Subcutaneous adipose tissue (tissue), 4 donors: ENCODE measurements around the gene C19orf47. TPM values are rescaled to one million over a fixed set of nuclear protein-coding genes. Genes with fewer than 3 reads are reported as not detected.

Experiments
- total RNA-seq, 4 donors: library from RNA; depleted of rRNA; stranded (reverse); fragments of >200 nt; gene quantifications; one replicate each; pipeline ENCODE4 v1.1.0, GENCODE V29; 2016
- TF ChIP-seq, protein P1 (sequence below): fragments of 450-650 bp; IDR thresholded peaks from one replicate; pipeline ENCODE4 v1.5.1; 2016; ENCODE audit warnings: low read depth, mild to moderate bottlenecking, control low read depth, antibody characterized with exemption, moderate library complexity

The C19orf47 gene
- total RNA-seq, 4 donors from 2014 or later = 6.8 to 19.2 (median 10.2) TPM

GRCh38 chr19:40339018-40339728 lies 9.0 kb downstream of the C19orf47 start:
- TF ChIP-seq, protein P1, sequence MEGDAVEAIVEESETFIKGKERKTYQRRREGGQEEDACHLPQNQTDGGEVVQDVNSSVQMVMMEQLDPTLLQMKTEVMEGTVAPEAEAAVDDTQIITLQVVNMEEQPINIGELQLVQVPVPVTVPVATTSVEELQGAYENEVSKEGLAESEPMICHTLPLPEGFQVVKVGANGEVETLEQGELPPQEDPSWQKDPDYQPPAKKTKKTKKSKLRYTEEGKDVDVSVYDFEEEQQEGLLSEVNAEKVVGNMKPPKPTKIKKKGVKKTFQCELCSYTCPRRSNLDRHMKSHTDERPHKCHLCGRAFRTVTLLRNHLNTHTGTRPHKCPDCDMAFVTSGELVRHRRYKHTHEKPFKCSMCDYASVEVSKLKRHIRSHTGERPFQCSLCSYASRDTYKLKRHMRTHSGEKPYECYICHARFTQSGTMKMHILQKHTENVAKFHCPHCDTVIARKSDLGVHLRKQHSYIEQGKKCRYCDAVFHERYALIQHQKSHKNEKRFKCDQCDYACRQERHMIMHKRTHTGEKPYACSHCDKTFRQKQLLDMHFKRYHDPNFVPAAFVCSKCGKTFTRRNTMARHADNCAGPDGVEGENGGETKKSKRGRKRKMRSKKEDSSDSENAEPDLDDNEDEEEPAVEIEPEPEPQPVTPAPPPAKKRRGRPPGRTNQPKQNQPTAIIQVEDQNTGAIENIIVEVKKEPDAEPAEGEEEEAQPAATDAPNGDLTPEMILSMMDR = no peak

- TF ChIP-seq, protein P1 = no peak
Measured at GRCh38 chr19:40337594-40337993, 10.6 kb downstream of the C19orf47 start.

GRCh38 chr19:40337107-40337506 lies 11.1 kb downstream of the C19orf47 start:
- TF ChIP-seq, protein P1 = no peak

DNA sequence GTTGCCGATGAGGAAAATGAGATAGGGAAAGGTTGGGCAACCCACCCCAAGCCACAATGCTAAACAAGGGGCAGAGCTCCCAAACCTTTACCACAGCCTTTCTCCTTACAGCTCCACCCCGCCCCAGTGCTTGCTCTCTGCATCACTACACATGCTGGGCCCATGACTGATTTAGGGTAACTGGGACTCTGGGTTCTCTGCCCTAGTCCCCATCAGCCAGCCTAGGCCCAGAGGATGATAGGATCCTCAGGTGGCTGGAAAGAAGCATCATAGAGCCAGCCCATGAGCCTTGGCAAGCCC lies 11.6 kb downstream of the C19orf47 start:
- TF ChIP-seq, protein P1 = no peak

DNA sequence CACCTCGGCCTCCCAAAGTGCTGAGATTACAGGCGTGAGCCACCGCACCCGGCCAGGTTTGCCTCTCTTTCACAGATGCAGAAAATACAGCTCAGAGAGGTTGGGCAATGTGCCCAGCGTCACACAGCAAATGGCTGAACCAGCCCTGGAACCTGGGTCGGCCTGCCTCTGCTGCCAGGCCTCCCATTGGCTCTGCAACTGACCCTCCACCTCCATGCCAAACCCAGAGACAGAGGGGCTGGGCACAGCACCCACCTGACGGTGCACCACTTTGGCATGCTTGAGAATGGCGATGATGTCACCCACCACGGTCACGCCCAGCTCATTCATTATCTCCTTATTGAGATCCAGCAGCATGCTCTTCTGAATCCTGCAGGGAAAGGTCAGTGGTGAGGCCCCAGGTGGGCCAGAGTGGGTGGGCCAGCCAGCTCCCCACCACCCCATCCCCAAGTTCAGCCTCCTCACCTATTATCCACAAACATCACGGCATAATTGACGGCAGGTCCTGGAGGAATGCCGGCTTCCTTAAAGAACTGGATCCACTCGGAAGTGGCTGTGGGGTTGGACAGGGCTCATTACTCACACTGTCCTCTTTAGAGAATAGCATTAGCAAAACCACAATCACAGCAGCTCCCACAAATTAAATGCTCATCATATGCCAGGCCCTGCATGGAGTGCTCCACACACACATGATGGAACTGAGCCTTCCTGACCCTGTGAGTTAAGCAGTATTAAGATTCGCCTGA lies 12.2 kb downstream of the C19orf47 start:
- TF ChIP-seq, protein P1 = no peak

DNA sequence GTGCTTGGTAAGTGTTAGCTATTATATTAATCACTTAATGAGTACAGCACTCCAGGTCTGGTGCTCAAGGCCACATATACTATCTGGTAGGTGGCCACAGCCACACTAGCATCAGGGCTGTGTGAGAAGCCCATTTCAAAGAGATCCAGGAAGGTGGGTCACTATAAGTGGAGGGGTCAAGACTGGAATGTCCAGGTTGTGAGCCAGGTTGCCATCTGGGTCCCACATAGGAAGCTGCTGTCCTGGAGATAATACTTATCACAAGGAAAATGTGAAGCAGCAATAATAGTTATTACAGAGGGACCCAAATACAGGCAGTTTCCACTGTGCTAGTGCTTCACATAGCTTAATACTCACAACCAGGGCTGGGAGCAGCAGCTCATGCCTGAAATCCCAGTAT lies 13.1 kb downstream of the C19orf47 start:
- TF ChIP-seq, protein P1 = no peak

GRCh38 chr19:40332669-40333068 lies 15.5 kb downstream of the C19orf47 start:
- TF ChIP-seq, protein P1 = no peak
